Non-pigmented ciliary epithelial cell (primary cell): ENCODE results near the gene RRAGC.
"Not testable (repeated sequence)": the region's sequence is repeated elsewhere in the genome, so short reads cannot be mapped to it uniquely, and the experiment has no call there.

Source experiments
- DNase-seq: peaks from one replicate; pipeline ENCODE4 v3.0.0-alpha.2; 2010; ENCODE audit warnings: low read depth

Gene RRAGC

GRCh38 chr1:38858833-38859560, 575 bp downstream of the RRAGC start:
- peak; percentile 30 for DNase-seq

DNA sequence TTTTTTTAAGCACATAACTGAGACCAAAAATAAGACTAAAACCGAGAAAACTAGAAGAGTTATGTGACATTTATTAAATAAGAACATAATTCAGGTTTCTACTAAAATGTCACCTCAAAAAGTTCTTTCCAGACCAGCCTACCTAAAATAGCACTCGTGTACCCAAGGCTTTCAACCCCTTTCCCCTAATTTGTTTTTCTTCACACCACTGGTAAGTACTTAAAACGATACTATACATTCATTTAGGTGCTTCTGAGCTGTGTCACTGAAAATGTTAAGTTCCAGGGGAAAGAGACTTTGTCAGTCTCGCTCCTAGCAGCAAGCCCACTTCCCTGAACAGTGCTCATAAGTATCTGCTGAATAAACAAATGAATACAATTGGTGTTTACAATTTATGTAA, 6.8 kb downstream of the RRAGC start:
- no peak for DNase-seq

DNA sequence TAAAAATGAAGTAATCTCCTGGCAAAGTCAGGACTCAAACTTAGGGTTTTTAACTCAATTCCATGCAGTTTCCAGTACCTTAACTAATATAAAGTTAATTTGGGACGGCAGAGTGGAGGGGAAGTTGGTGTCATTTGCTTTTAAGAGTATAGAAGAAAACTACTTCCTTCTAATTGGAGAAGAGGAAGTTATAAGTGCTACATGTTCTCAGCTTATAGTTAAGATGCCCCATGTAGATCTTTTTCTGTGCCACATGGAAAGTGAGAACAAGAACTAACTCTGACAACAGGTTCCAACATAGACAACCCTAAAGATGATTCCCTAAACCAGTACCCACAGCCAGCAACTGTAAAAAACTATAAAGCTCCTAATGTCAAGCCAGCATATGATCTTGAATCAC, 11.5 kb downstream of the RRAGC start:
- no peak for DNase-seq

DNA sequence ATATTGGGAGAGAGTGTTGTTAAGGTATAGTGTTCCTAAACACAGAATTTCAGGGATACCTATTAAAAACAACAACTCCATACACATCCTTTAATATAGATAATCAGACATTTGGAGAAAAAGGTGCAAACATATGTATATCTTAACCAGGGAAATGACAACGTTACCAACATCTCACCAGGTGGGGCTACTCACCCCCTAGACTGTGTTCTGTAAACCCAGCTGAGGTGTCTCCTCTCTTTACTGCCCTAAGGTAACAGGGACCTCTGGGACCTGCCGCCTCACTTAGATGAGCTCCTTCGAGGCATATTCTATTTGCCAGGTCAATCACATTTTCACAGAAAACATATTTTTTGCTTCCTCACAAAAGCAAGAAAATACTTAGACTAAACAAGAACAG, 13.4 kb downstream of the RRAGC start:
- DNase-seq: no peak

DNA sequence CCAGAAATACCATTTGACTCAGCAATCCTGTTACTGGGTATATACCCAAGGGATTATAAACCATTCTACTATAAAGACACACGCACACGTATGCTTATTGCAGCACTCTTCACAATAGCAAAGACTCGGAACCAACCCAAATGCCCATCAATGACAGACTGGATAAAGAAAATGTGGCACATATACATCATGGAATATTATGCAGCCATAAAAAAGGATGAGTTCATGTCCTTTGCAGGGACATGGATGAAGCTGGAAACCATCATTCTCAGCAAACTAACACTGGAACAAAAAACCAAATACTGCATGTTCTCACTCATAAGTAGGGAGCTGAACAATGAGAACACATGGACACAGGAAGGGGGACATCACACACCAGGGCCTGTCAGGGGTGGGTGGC, 14.5 kb downstream of the RRAGC start:
- not testable (repeated sequence) for DNase-seq

- DNase-seq: no peak
These were observed 19.3 kb downstream of the RRAGC start for GRCh38 chr1:38840281-38840680.

- no peak for DNase-seq
These were observed 20.2 kb downstream of the RRAGC start for GRCh38 chr1:38839363-38839762.

- not testable (repeated sequence) for DNase-seq
These were observed 23.3 kb downstream of the RRAGC start for GRCh38 chr1:38836316-38836715.

DNA sequence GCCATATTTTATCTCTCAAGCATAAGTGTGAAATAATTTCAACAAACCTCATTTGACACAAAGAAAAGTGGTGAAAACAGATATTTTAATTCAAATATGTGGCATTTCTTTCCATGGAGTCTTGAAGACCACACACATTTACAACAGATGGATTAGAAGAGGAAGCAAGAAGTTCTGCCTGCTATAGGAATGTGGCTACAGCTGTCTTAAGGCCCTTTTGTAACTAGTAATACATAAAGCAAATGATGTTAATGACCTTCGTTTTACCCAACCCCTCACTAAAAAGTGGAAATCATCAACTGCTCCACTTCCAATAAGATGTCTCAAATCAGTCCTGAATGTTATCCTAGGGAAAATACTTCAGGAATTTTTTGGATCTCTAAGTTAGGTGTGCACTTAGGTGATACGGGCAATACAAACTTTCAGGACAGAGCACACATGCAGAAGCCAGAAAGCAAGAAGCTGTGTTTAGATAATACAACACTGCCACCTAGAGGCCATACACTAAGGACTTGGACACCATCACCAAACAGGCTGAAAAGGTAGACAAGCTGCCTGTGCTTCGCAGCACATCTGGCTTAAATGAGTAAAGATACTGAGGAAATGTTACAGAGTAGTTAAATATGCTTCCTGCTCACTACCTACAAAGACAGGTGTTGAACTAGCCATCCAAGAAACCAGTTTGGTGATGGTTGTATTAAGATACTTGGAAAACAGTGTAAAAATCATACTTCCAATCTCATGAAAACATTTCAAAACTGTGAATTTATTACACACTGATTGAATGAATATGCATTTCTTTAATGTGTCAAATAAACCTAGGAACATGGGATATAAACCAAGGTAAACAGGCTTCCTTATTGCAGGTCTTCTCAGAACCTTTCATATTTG, 24.4 kb downstream of the RRAGC start:
- DNase-seq: peak; percentile 63

- DNase-seq: no peak
These were observed 25.3 kb downstream of the RRAGC start for GRCh38 chr1:38834221-38834782.

- no peak for DNase-seq
These were observed 26.4 kb downstream of the RRAGC start for GRCh38 chr1:38833146-38833545.

DNA sequence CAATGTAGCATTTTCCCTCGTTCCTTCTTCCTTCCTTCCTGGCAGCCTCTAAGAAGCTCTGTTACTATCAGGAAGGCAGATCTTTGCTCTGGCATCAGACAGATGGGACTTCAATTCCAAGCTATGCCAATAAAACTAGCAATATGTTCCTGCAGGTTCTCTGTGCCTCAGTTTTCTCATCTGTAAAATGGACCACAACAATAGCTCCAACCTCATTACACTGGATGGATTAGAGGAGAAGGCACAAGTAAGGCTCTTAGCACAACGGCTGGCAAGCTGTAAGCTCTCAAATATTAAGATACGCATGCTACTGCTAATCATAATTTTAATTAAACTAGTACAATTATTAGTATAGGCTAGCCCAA, 27.2 kb downstream of the RRAGC start:
- no peak for DNase-seq

DNA sequence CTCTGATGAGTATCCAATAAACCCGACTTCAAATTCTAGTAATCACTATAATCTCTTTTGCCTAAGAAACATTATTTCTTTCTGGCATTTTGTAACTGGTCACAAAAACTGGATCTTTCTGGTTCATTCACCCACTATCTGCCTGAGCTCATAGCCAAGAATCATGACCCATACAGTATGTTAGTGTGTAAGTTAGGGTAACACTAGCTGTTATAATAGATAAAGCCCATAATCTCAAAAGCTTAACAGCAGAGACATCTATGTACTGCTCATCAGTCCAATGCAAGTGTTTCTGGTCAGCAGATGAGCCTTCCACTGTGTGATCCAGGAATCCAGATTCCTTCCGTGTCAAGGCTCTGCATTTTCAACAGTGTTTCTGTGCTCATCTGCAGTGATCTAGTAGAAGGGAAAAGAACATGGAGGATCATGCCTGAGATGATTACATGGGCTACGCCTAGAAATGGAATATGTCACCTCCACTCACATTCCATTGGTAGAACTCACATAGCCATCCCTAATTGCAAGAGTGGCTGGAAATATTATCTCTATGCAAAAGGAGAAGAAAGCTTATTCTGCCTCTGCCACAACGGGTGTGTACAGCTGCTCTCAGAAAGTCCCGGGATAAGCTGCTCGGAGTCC, 27.7 kb downstream of the RRAGC start:
- no peak for DNase-seq

- DNase-seq: no peak
These were observed 30.2 kb downstream of the RRAGC start for GRCh38 chr1:38829368-38829767.

GRCh38 chr1:38827318-38827717, 32.3 kb downstream of the RRAGC start:
- DNase-seq: no peak

- no peak for DNase-seq
These were observed 32.7 kb downstream of the RRAGC start for GRCh38 chr1:38826886-38827285.

DNA sequence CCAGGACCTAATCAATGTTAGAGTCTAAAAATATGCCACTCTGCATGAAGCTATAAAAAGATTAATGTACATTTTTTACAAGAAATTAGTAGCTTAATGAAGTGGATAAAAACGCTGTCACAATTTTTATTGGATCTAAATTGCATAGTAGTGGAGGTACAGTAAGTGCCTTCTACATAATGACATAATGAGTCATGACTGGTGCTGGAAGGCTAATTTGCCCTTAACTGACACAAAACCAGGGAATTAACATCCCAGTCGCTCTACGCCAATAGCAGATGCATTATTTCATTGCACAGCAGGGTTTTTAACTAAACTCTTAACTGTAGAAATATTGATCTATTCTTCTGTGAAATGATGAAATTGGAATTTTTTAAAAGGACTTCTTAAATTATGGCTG, 33.3 kb downstream of the RRAGC start:
- DNase-seq: no peak

GRCh38 chr1:38820860-38821259, 38.7 kb downstream of the RRAGC start:
- DNase-seq: no peak

DNA sequence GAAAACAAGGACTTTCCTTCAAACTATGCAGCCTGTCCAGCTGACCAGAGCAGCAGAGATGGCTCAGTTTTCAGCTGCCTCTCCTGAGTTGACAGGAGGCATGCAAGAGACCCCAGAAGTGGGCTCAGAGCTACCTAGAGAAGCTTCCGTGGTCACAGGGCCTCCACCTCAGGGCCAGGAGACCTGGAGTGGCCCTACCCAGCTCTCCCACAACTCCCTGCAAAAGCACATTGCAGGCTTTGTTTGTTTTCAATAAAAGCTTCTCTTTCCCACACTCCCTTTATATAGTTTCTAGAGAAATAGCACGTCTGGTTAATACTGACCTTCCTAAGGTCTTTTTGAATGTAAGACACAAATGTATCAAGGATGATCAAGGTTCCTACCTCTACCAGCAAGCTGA, 40.1 kb downstream of the RRAGC start:
- no peak for DNase-seq

- DNase-seq: no peak
These were observed 40.5 kb downstream of the RRAGC start for GRCh38 chr1:38819040-38819439.

DNA sequence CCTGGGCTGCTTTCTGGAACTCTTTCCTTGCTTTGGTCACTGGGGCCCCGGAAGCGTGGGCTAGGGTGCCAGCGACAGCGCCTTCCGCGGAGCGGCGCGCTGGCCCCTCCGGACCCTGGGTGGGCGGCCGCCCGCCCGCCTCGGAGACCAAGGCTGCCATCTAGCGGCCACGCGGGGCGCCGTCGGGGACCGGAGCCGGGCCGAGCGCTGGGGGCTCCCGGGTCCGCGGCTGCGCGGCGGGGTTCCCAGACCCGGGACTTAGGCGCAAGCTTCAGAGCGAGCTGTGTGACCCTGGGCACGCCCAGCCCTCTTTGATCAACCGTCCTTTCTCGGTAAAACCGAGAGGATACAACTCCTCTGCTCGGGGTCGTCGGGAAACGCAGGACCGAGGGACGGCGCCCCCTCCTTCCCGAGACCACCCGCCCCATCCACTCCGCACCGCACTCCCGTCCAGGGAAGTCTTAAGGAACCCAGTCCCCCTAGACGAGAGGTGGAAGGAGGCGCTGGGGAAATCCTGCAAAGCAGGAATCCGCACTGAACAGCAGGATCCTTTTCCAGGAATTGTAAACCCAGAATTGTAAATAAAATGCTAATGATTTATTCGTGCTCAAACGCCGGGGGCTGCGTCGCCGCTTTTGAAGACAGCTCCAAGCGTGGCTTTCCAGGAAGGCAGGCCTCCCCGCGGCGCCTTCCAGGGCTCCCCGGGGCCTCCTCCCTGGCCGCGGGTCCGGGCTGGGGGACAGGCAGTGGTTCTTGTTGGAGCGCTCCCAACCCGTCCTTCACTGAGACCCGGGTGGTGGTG, 41.2 kb downstream of the RRAGC start:
- DNase-seq: no peak
